CD4-positive, alpha-beta T cell (primary cell): Measurements from ENCODE around the gene RXFP1. TPM values are rescaled to one million over a fixed set of nuclear protein-coding genes. Genes with fewer than 3 reads are reported as not detected.

Source experiments
- ATAC-seq: fragments of 200-7000 bp; cut with Tn5 transposase; one replicate; pipeline ENCODE4 v1.10.0; 2022; ENCODE audit warnings: mild to moderate bottlenecking; ENCODE audit not compliant: poor library complexity
- CTCF ChIA-PET: fragments of 350-600 bp; sonication (Branson Sonifier 250); formaldehyde crosslinking; loops from one replicate; lab custom pipeline; 2021; ENCODE audit warnings: antibody characterized with exemption, inconsistent platforms; lab: Charles Lee
- POLR2A ChIA-PET: fragments of 350-600 bp; sonication (Branson Sonifier 250); formaldehyde crosslinking; loops from one replicate; lab custom pipeline; 2021; ENCODE audit warnings: antibody characterized with exemption, inconsistent platforms; lab: Charles Lee
- DNase-seq, 14 experiments: peaks; one replicate each; pipeline ENCODE4 v3.0.0-alpha.2; 2013 to 2020; ENCODE audit warnings: mixed read lengths in 2 of 14
- H3K27ac ChIP-seq, 2 donors: one replicate each; pipeline versions ENCODE4 v1.5.1 to v1.7.0; 2013; ENCODE audit warnings: low read length in 2 of 2, low read depth in 1 of 2, mild to moderate bottlenecking in 1 of 2
- H3K27me3 ChIP-seq, 2 experiments: 1 replicate in 1 of 2; 2 replicates in 1 of 2; pipeline versions ENCODE4 v1.6.1 to v1.7.0; 2013; ENCODE audit warnings: low read length in 2 of 2, control low read depth in 1 of 2, mild to moderate bottlenecking in 1 of 2, moderate library complexity in 1 of 2; ENCODE audit not compliant: insufficient read depth in 2 of 2, control insufficient read depth in 1 of 2
- H3K36me3 ChIP-seq: one replicate; pipeline ENCODE4 v1.6.1; 2013; ENCODE audit warnings: low read length, control low read depth; ENCODE audit not compliant: insufficient read depth
- H3K4me1 ChIP-seq: one replicate; pipeline ENCODE4 v1.6.1; 2013; ENCODE audit warnings: low read length, control low read depth; ENCODE audit not compliant: insufficient read depth
- H3K4me3 ChIP-seq: one replicate; pipeline ENCODE4 v1.5.1; 2013; ENCODE audit warnings: mild to moderate bottlenecking, low read length, moderate library complexity
- H3K9me3 ChIP-seq, 2 experiments: 1 replicate in 1 of 2; 2 replicates in 1 of 2; pipeline versions ENCODE4 v1.6.1 to v1.7.0; 2013; ENCODE audit warnings: low read length in 2 of 2, mild to moderate bottlenecking in 2 of 2, control low read depth in 1 of 2, moderate library complexity in 1 of 2; ENCODE audit not compliant: control insufficient read depth in 1 of 2, insufficient read depth in 1 of 2
- H3K27ac Mint-ChIP-seq: one replicate; pipeline ENCODE4 v1.8.0; 2020; ENCODE audit warnings: mixed read lengths
- H3K27me3 Mint-ChIP-seq: one replicate; pipeline ENCODE4 v1.8.0; 2021; ENCODE audit warnings: mixed read lengths
- H3K36me3 Mint-ChIP-seq: one replicate; pipeline ENCODE4 v1.8.0; 2021; ENCODE audit warnings: low read depth, mixed read lengths
- H3K4me1 Mint-ChIP-seq: one replicate; pipeline ENCODE4 v1.8.0; 2021; ENCODE audit warnings: low read depth, mixed read lengths
- H3K4me3 Mint-ChIP-seq: one replicate; pipeline ENCODE4 v1.8.0; 2020; ENCODE audit warnings: mild to moderate bottlenecking, mixed read lengths
- H3K9me3 Mint-ChIP-seq: one replicate; pipeline ENCODE4 v1.8.0; 2020; ENCODE audit warnings: mixed read lengths
- CTCF ChIP-seq: fragments of 200-600 bp; IDR thresholded peaks from one replicate; pipeline ENCODE4 v1.8.0; 2022; ENCODE audit warnings: antibody characterized with exemption, mild to moderate bottlenecking
- intact Hi-C, 2 experiments: fragments of 100-400 bp; cut with DNase I in 1 of 2; cut with micrococcal nuclease in 1 of 2; formaldehyde crosslinking; loops; one replicate each; pipeline versions ENCODE4 v1.15.1 to v1.9.0; 2023 to 2025; cut with DNase I, micrococcal nuclease
- total RNA-seq, 174 experiments: library from RNA in 2 of 174; stranded (reverse) in 2 of 174; gene quantifications; one replicate each; pipeline ENCODE4 v1.2.3 and lab custom pipeline; 2021 to 2026

RXFP1 gene
- total RNA-seq, 2 experiments from 2014 or later: not detected

GRCh38 chr4:158571736-158572135, 50.1 kb downstream of the RXFP1 start:
- Histone ChIP-seq H3K9me3 (peaks cover 0 to 6% of the 10 kb centered on the region in 2 experiments), H3K4me3 (no peak overlapping the region), H3K27ac (no peak overlapping the region), H3K4me1 (no peaks in the 10 kb centered on the region), H3K36me3 (no peaks in the 10 kb centered on the region), H3K27me3 (no peaks in the 10 kb centered on the region)
- intact Hi-C loops: no loop called here
- no peak for DNase-seq
- ChIA-PET POLR2A (no interaction called here), CTCF (no interaction called here)
- no peak for ATAC-seq
- no peaks in the 10 kb centered on the region for H3K9me3 Mint-ChIP-seq
- no peaks in the 10 kb centered on the region for H3K36me3 Mint-ChIP-seq
- no peak overlapping the region for H3K4me3 Mint-ChIP-seq
- no peaks in the 10 kb centered on the region for H3K4me1 Mint-ChIP-seq
- peaks cover 8% of the 10 kb centered on the region for H3K27me3 Mint-ChIP-seq
- no peak overlapping the region for H3K27ac Mint-ChIP-seq
- TF ChIP-seq CTCF: no peak

- POLR2A ChIA-PET: no interaction called here
Measured at GRCh38 chr4:158572608-158573007, 50.9 kb downstream of the RXFP1 start.

GRCh38 chr4:158578476-158578875, 56.8 kb downstream of the RXFP1 start:
- no peaks in the 10 kb centered on the region for H3K9me3 ChIP-seq
- no peaks in the 10 kb centered on the region for H3K36me3 Mint-ChIP-seq
- H3K27ac Mint-ChIP-seq: no peak overlapping the region
- no peaks in the 10 kb centered on the region for H3K4me1 ChIP-seq
- H3K27me3 ChIP-seq: no peaks in the 10 kb centered on the region
- H3K4me1 Mint-ChIP-seq: no peaks in the 10 kb centered on the region
- ATAC-seq (no peak), DNase-seq (no peak)
- ChIA-PET POLR2A (no interaction called here), CTCF (no interaction called here)
- no peaks in the 10 kb centered on the region for H3K9me3 Mint-ChIP-seq
- TF ChIP-seq CTCF: no peak
- no peaks in the 10 kb centered on the region for H3K36me3 ChIP-seq
- H3K27me3 Mint-ChIP-seq: peaks cover 6% of the 10 kb centered on the region
- H3K4me3 ChIP-seq: no peak overlapping the region
- H3K4me3 Mint-ChIP-seq: no peak overlapping the region
- intact Hi-C loops: no loop called here
- no peak overlapping the region for H3K27ac ChIP-seq

More at GRCh38 chr4:158572608-158573007, 50.9 kb downstream of the RXFP1 start:
- Mint-ChIP-seq H3K4me3 (no peak overlapping the region), H3K27ac (no peak overlapping the region), H3K9me3 (no peaks in the 10 kb centered on the region), H3K27me3 (peaks cover 8% of the 10 kb centered on the region), H3K36me3 (no peaks in the 10 kb centered on the region), H3K4me1 (no peaks in the 10 kb centered on the region)
- CTCF ChIA-PET: no interaction called here
- H3K27me3 ChIP-seq: no peaks in the 10 kb centered on the region
- no peak for DNase-seq
- no peaks in the 10 kb centered on the region for H3K9me3 ChIP-seq
- no peak overlapping the region for H3K4me3 ChIP-seq
- no peaks in the 10 kb centered on the region for H3K4me1 ChIP-seq
- intact Hi-C loops: no loop called here
- no peaks in the 10 kb centered on the region for H3K36me3 ChIP-seq
- TF ChIP-seq CTCF: no peak
- no peak overlapping the region for H3K27ac ChIP-seq
- no peak for ATAC-seq
